ENCODE results near the gene ADAMTS2.

DNA sequence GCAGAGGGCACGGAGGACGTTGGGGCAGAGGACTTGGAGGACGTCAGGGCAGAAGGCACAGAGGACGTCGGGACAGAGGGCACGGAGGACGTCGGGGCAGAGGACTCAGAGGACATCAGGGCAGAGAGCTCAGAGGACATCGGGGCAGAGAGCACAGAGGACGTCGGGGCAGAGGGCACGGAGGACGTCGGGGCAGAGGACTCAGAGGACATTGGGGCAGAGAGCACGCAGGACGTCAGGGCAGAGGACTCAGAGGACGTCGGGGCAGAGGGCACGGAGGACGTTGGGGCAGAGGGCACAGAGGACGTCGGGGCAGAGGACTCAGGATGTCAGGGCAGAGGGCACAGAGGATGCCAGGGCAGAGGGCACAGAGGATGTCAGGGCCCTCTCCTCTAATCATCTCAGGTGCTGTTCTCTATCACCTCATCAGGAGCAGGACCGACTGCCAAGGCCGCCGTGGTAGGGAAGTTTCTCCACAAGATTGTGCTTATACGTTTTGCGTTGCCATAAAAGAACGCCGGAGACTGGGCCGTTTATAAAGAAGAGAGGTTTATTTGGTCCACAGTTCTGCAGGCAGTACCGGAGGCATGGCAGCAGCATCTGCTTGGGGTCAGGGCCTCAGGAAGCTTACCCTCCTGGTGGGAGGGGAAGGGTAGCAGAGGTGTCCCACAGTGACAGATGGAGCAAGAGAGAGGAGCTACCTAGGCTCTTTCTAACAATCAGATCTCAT lies 29.4 kb upstream of the ADAMTS2 start:
- TF ChIP-seq POLR2AphosphoS5 (IDR thresholded peaks at IDR 0.05) (no peak), POLR2A (IDR thresholded peaks at IDR 0.05) (no peak)
- TF ChIP-seq, protein P1, sequence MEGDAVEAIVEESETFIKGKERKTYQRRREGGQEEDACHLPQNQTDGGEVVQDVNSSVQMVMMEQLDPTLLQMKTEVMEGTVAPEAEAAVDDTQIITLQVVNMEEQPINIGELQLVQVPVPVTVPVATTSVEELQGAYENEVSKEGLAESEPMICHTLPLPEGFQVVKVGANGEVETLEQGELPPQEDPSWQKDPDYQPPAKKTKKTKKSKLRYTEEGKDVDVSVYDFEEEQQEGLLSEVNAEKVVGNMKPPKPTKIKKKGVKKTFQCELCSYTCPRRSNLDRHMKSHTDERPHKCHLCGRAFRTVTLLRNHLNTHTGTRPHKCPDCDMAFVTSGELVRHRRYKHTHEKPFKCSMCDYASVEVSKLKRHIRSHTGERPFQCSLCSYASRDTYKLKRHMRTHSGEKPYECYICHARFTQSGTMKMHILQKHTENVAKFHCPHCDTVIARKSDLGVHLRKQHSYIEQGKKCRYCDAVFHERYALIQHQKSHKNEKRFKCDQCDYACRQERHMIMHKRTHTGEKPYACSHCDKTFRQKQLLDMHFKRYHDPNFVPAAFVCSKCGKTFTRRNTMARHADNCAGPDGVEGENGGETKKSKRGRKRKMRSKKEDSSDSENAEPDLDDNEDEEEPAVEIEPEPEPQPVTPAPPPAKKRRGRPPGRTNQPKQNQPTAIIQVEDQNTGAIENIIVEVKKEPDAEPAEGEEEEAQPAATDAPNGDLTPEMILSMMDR (IDR thresholded peaks at IDR 0.05 in 8 of 11, conservative IDR thresholded peaks at IDR 0.05 in 3 of 11) = no peak
